ENCODE data around the gene GPSM3.

DNA sequence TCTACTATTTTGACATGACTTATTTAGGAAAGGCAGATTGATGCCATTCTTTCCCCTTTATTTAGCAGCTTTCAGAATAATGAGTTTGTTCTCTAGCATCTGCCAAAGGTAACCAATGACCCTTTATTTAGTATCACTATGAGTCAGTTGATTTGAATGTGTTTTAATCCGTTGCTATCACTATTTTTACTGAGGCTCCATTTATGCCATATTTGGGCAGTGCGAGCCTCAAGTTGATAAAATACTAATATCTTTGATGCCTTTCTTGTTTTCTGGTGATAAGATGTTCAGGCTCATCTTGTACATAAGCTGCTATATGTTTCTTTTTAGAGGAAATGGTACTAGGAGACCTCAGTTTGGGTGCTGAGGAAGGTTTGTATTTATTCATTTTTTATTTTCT, 47.0 kb upstream of the GPSM3 start:
- TF ChIP-seq, protein P1, sequence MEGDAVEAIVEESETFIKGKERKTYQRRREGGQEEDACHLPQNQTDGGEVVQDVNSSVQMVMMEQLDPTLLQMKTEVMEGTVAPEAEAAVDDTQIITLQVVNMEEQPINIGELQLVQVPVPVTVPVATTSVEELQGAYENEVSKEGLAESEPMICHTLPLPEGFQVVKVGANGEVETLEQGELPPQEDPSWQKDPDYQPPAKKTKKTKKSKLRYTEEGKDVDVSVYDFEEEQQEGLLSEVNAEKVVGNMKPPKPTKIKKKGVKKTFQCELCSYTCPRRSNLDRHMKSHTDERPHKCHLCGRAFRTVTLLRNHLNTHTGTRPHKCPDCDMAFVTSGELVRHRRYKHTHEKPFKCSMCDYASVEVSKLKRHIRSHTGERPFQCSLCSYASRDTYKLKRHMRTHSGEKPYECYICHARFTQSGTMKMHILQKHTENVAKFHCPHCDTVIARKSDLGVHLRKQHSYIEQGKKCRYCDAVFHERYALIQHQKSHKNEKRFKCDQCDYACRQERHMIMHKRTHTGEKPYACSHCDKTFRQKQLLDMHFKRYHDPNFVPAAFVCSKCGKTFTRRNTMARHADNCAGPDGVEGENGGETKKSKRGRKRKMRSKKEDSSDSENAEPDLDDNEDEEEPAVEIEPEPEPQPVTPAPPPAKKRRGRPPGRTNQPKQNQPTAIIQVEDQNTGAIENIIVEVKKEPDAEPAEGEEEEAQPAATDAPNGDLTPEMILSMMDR (conservative IDR thresholded peaks at IDR 0.05; ENCODE audit: low read depth in 2 of 2), result no peak
- TF ChIP-seq ZNF114 (CRISPR knock-in tag; IDR thresholded peaks at IDR 0.05) (no peak), POLR2AphosphoS5 (IDR thresholded peaks at IDR 0.05; ENCODE audit: low read depth) (no peak), EZH2 (IDR thresholded peaks at IDR 0.05; ENCODE audit: low read depth, unreplicated experiment) (no peak), JUNB (IDR thresholded peaks at IDR 0.05; ENCODE audit: unreplicated experiment) (no peak), EZH2phosphoT487 (IDR thresholded peaks at IDR 0.05; ENCODE audit: unreplicated experiment) (no peak)
- TF ChIP-seq, protein P2, sequence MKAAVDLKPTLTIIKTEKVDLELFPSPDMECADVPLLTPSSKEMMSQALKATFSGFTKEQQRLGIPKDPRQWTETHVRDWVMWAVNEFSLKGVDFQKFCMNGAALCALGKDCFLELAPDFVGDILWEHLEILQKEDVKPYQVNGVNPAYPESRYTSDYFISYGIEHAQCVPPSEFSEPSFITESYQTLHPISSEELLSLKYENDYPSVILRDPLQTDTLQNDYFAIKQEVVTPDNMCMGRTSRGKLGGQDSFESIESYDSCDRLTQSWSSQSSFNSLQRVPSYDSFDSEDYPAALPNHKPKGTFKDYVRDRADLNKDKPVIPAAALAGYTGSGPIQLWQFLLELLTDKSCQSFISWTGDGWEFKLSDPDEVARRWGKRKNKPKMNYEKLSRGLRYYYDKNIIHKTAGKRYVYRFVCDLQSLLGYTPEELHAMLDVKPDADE (IDR thresholded peaks at IDR 0.05), result no peak
